Spleen (tissue), 7 donors: ENCODE measurements around the gene ATP2C2.

Experiments
- CTCF ChIP-seq, 11 experiments: fragments of 200-600 bp in 7 of 11; fragments of 450-650 bp in 4 of 11; sonication (generic) in 4 of 11; IDR thresholded peaks in 8 of 11; conservative IDR thresholded peaks in 3 of 11; 1 replicate in 7 of 11; 2 replicates in 4 of 11; pipeline versions ENCODE4 v1.4.0 to v1.8.0; 2016 to 2021; ENCODE audit warnings: antibody characterized with exemption in 11 of 11, inconsistent platforms in 4 of 11, mild to moderate bottlenecking in 1 of 11
- POLR2A ChIP-seq, 3 donors: fragments of 450-650 bp; IDR thresholded peaks; one replicate each; pipeline ENCODE4 v1.5.1; 2017; ENCODE audit warnings: antibody characterized with exemption in 3 of 3, mild to moderate bottlenecking in 1 of 3
- POLR2AphosphoS5 ChIP-seq, 3 donors: sonication (generic); formaldehyde crosslinking; IDR thresholded peaks; one replicate each; pipeline ENCODE4 v1.5.1; 2017; ENCODE audit warnings: antibody characterized with exemption in 3 of 3
- donor health status: DM: no; HTN: no; CAD: no; lungs with moderate emphysema.
- donor health status: DM: no; HTN: no; CAD: no.
- donor health status: DM: no; HTN: no; CAD: no.

DNA sequence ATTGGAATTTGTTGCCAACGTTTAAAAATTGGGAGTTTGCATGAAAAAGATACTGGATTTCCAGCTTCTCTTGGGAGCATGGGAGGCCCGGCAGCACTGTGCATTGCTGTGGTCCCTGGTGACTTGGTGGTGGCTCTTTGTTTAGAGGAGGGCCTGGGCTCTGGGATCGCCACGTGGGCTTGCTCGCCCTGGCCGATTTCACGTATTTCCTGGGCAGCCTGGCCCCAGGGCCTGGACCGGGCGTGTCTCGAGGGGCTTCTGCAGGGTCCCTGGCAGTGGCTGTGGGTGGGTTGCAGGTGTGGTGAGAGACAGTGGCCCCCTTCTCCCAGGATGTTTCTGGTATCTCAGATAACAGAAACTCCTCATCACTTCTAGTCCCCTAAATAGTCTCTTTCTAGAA is 67.9 kb downstream of the ATP2C2 start:
- TF ChIP-seq POLR2A (IDR thresholded peaks at IDR 0.05) (no peak), CTCF (IDR thresholded peaks at IDR 0.05 in 8 of 11, conservative IDR thresholded peaks at IDR 0.05 in 3 of 11) (no peak), POLR2AphosphoS5 (IDR thresholded peaks at IDR 0.05) (no peak)
